PC-9 (cell line): ENCODE measurements around the gene TMEM198.

Source experiments
- EZH2 ChIP-seq: fragments of 200-600 bp; sonication (generic); IDR thresholded peaks from 2 replicates; pipeline ENCODE4 v1.8.0; 2017; ENCODE audit warnings: antibody characterized with exemption, low read depth
- TF ChIP-seq, protein P1 (sequence below): fragments of 200-600 bp; sonication (generic); conservative IDR thresholded peaks from 2 replicates; pipeline ENCODE4 v1.6.1; 2017; ENCODE audit warnings: mixed run types, antibody characterized with exemption, mild to moderate bottlenecking, moderate library complexity

DNA sequence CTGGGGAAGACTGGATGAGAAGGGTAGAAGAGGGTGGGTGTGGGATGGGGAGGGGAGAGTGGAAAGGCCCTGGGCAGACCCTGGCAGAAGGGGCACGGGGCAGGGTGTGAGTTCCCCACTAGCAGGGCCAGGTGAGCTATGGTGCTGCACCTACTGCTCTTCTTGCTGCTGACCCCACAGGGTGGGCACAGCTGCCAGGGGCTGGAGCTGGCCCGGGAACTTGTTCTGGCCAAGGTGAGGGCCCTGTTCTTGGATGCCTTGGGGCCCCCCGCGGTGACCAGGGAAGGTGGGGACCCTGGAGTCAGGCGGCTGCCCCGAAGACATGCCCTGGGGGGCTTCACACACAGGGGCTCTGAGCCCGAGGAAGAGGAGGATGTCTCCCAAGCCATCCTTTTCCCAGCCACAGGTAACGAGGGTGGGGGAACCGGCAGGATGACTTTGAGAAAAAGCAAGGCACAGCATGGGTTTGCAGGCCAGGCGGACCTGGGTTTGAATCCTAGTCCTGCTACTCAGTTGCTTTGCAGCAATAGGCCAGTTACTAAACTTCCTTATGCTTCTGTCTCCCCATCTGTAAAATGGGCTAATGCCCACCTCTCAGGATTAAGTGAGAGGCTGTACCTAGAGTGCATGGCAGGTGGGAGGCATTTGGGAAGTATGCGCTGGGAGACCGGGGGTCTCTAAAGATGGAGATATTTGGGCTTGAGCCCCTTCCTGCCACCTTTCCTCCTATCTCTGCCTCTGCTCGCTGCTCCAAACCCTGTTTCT lies 28.6 kb downstream of the TMEM198 start, which contains the start of gene INHA:
- TF ChIP-seq, protein P1, sequence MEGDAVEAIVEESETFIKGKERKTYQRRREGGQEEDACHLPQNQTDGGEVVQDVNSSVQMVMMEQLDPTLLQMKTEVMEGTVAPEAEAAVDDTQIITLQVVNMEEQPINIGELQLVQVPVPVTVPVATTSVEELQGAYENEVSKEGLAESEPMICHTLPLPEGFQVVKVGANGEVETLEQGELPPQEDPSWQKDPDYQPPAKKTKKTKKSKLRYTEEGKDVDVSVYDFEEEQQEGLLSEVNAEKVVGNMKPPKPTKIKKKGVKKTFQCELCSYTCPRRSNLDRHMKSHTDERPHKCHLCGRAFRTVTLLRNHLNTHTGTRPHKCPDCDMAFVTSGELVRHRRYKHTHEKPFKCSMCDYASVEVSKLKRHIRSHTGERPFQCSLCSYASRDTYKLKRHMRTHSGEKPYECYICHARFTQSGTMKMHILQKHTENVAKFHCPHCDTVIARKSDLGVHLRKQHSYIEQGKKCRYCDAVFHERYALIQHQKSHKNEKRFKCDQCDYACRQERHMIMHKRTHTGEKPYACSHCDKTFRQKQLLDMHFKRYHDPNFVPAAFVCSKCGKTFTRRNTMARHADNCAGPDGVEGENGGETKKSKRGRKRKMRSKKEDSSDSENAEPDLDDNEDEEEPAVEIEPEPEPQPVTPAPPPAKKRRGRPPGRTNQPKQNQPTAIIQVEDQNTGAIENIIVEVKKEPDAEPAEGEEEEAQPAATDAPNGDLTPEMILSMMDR, result no peak
- no peak for TF ChIP-seq EZH2
